ENCODE data around the gene NUDT1. TPM values are rescaled to one million over a fixed set of nuclear protein-coding genes. Genes with fewer than 3 reads are reported as not detected.

Gene NUDT1
- total RNA-seq, 1 donor from 2014 or later = 12.0 TPM

- Mint-ChIP-seq H3K27ac (ENCODE audit: unreplicated experiment) (no peak overlapping the region), H3K36me3 (ENCODE audit: low read depth, unreplicated experiment) (peaks cover 3% of the 10 kb centered on the region), H3K27me3 (ENCODE audit: low read depth, unreplicated experiment) (no peaks in the 10 kb centered on the region), H3K9me3 (ENCODE audit: unreplicated experiment) (no peaks in the 10 kb centered on the region), H3K4me3 (ENCODE audit: unreplicated experiment) (no peak overlapping the region), H3K4me1 (ENCODE audit: low read depth, unreplicated experiment) (peaks cover 10% of the 10 kb centered on the region)
- Histone ChIP-seq H3K36me3 (ENCODE audit: insufficient read depth, low read length) (no peaks in the 10 kb centered on the region), H3K27ac (ENCODE audit: low read depth, low read length) (no peak overlapping the region), H3K4me1 (ENCODE audit: insufficient read depth, low read length) (peaks cover 7% of the 10 kb centered on the region), H3K4me3 (ENCODE audit: insufficient read depth, low read depth, low read length) (no peak overlapping the region), H3K4me2 (ENCODE audit: low read length) (no peak overlapping the region), H3K9me3 (ENCODE audit: insufficient read depth, low read depth, low read length) (no peaks in the 10 kb centered on the region), H2AFZ (ENCODE audit: low read depth, low read length) (no peak overlapping the region), H3K27me3 (ENCODE audit: insufficient read depth, low read length) (no peaks in the 10 kb centered on the region), H3K79me2 (ENCODE audit: insufficient read depth, low read length) (peaks cover 27% of the 10 kb centered on the region), H4K20me1 (ENCODE audit: insufficient read depth, low read length) (peaks cover 50% of the 10 kb centered on the region), H3K9ac (ENCODE audit: low read length) (no peak overlapping the region)
- no peak for FAIRE-seq
- no peak for DNase-seq (ENCODE audit: low read depth)
- TF ChIP-seq, protein P1, sequence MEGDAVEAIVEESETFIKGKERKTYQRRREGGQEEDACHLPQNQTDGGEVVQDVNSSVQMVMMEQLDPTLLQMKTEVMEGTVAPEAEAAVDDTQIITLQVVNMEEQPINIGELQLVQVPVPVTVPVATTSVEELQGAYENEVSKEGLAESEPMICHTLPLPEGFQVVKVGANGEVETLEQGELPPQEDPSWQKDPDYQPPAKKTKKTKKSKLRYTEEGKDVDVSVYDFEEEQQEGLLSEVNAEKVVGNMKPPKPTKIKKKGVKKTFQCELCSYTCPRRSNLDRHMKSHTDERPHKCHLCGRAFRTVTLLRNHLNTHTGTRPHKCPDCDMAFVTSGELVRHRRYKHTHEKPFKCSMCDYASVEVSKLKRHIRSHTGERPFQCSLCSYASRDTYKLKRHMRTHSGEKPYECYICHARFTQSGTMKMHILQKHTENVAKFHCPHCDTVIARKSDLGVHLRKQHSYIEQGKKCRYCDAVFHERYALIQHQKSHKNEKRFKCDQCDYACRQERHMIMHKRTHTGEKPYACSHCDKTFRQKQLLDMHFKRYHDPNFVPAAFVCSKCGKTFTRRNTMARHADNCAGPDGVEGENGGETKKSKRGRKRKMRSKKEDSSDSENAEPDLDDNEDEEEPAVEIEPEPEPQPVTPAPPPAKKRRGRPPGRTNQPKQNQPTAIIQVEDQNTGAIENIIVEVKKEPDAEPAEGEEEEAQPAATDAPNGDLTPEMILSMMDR (IDR thresholded peaks at IDR 0.05; ENCODE audit: insufficient read depth, low read depth, low read length) = no peak
- TF ChIP-seq EZH2 (IDR thresholded peaks at IDR 0.05; ENCODE audit: insufficient read depth, low read length) = no peak
Measured at GRCh38 chr7:2279896-2280295, 37.9 kb downstream of the NUDT1 start.

- Histone ChIP-seq H3K4me3 (ENCODE audit: insufficient read depth, low read depth, low read length) (no peak overlapping the region), H3K4me1 (ENCODE audit: insufficient read depth, low read length) (peaks cover 7% of the 10 kb centered on the region), H3K27me3 (ENCODE audit: insufficient read depth, low read length) (no peaks in the 10 kb centered on the region), H3K4me2 (ENCODE audit: low read length) (no peak overlapping the region), H3K79me2 (ENCODE audit: insufficient read depth, low read length) (peaks cover 27% of the 10 kb centered on the region), H3K9ac (ENCODE audit: low read length) (no peak overlapping the region), H4K20me1 (ENCODE audit: insufficient read depth, low read length) (peaks cover 51% of the 10 kb centered on the region), H3K9me3 (ENCODE audit: insufficient read depth, low read depth, low read length) (no peaks in the 10 kb centered on the region), H3K36me3 (ENCODE audit: insufficient read depth, low read length) (no peaks in the 10 kb centered on the region), H2AFZ (ENCODE audit: low read depth, low read length) (no peak overlapping the region), H3K27ac (ENCODE audit: low read depth, low read length) (no peak overlapping the region)
- FAIRE-seq (no peak), DNase-seq (ENCODE audit: low read depth) (no peak)
- no peaks in the 10 kb centered on the region for H3K27me3 Mint-ChIP-seq (ENCODE audit: low read depth, unreplicated experiment)
- no peaks in the 10 kb centered on the region for H3K9me3 Mint-ChIP-seq (ENCODE audit: unreplicated experiment)
- no peak overlapping the region for H3K4me3 Mint-ChIP-seq (ENCODE audit: unreplicated experiment)
- no peak for TF ChIP-seq EZH2 (IDR thresholded peaks at IDR 0.05; ENCODE audit: insufficient read depth, low read length)
- TF ChIP-seq, protein P1 (IDR thresholded peaks at IDR 0.05; ENCODE audit: insufficient read depth, low read depth, low read length) = no peak
- H3K36me3 Mint-ChIP-seq (ENCODE audit: low read depth, unreplicated experiment) = peaks cover 3% of the 10 kb centered on the region
- no peak overlapping the region for H3K27ac Mint-ChIP-seq (ENCODE audit: unreplicated experiment)
- peaks cover 10% of the 10 kb centered on the region for H3K4me1 Mint-ChIP-seq (ENCODE audit: low read depth, unreplicated experiment)
Measured at GRCh38 chr7:2280424-2280823, 38.4 kb downstream of the NUDT1 start.

- H3K9me3 Mint-ChIP-seq (ENCODE audit: unreplicated experiment) = no peaks in the 10 kb centered on the region
- H3K27me3 ChIP-seq (ENCODE audit: insufficient read depth, low read length) = no peaks in the 10 kb centered on the region
- no peak for FAIRE-seq
- peak overlapping the region; percentile 1 for H3K4me2 ChIP-seq (ENCODE audit: low read length)
- no peaks in the 10 kb centered on the region for H3K27me3 Mint-ChIP-seq (ENCODE audit: low read depth, unreplicated experiment)
- H2AFZ ChIP-seq (ENCODE audit: low read depth, low read length) = no peak overlapping the region
- H3K4me3 ChIP-seq (ENCODE audit: insufficient read depth, low read depth, low read length) = no peak overlapping the region
- no peak overlapping the region for H3K27ac Mint-ChIP-seq (ENCODE audit: unreplicated experiment)
- peaks cover 7% of the 10 kb centered on the region for H3K4me1 ChIP-seq (ENCODE audit: insufficient read depth, low read length)
- no peak overlapping the region for H3K27ac ChIP-seq (ENCODE audit: low read depth, low read length)
- peaks cover 27% of the 10 kb centered on the region for H3K79me2 ChIP-seq (ENCODE audit: insufficient read depth, low read length)
- H3K4me1 Mint-ChIP-seq (ENCODE audit: low read depth, unreplicated experiment) = peaks cover 10% of the 10 kb centered on the region
- peaks cover 60% of the 10 kb centered on the region for H4K20me1 ChIP-seq (ENCODE audit: insufficient read depth, low read length)
- no peaks in the 10 kb centered on the region for H3K9me3 ChIP-seq (ENCODE audit: insufficient read depth, low read depth, low read length)
- no peaks in the 10 kb centered on the region for H3K36me3 ChIP-seq (ENCODE audit: insufficient read depth, low read length)
- peaks cover 3% of the 10 kb centered on the region for H3K36me3 Mint-ChIP-seq (ENCODE audit: low read depth, unreplicated experiment)
- TF ChIP-seq, protein P1 (IDR thresholded peaks at IDR 0.05; ENCODE audit: insufficient read depth, low read depth, low read length) = no peak
- no peak for TF ChIP-seq EZH2 (IDR thresholded peaks at IDR 0.05; ENCODE audit: insufficient read depth, low read length)
- DNase-seq (ENCODE audit: low read depth) = peak; percentile 45
- H3K9ac ChIP-seq (ENCODE audit: low read length) = no peak overlapping the region
- H3K4me3 Mint-ChIP-seq (ENCODE audit: unreplicated experiment) = no peak overlapping the region
Measured at GRCh38 chr7:2281541-2281940, 39.5 kb downstream of the NUDT1 start.

All from astrocyte (in vitro differentiated cells and primary cell).